ENCODE measurements around the gene THPO. TPM values are rescaled to one million over a fixed set of nuclear protein-coding genes. Genes with fewer than 3 reads are reported as not detected.

The THPO gene
- total and polyA plus RNA-seq, 4 donors: 0.17 to 0.31 (median 0.20) TPM

DNA sequence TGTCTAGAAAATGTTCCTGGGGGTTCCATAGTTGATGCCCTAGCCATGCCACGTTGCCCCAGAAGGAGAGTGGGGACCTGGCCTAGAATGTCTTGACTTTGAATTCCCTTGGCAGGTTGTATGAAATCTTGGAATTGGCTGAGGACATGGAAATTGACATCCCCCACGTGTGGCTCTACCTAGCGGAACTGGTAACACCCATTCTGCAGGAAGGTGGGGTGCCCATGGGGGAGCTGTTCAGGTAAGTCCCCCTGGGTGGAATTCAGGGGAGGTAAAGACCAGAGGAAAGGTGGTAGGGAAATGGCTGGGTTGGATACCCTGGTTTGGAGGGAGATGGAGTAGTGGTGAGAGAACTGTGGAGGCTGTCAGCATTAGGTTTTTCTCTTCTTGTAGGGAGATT, 49.5 kb downstream of the THPO start:
- WGBS, 2 donors: 46 to 75% methylated on average over 3 of the region's 3 CpGs
- H3K4me3 ChIP-seq: no peak overlapping the region
- no peaks in the 10 kb centered on the region for H3K9me3 ChIP-seq (ENCODE audit: control insufficient read depth in 4 of 4, insufficient read depth in 3 of 4, low read length in 3 of 4)
- H3K36me3 ChIP-seq (ENCODE audit: control insufficient read depth in 4 of 4, insufficient read depth in 4 of 4, low read length in 4 of 4): peaks cover 63 to 82% (median 74%) of the 10 kb centered on the region in 4 donors
- no peak overlapping the region for H3K27ac ChIP-seq (ENCODE audit: low read depth in 1 of 2, low read length in 1 of 2)
- DNase-seq: no peak
- H3K9ac ChIP-seq (ENCODE audit: insufficient read depth in 1 of 2, low read length in 2 of 2): no peak overlapping the region
- ATAC-seq (ENCODE audit: insufficient read depth, low FRiP score): no peak
- peaks cover 0 to 3% (median 0%) of the 10 kb centered on the region in 5 donors for H3K4me1 ChIP-seq (ENCODE audit: control insufficient read depth in 5 of 5, insufficient read depth in 5 of 5, low read length in 5 of 5)
- no peak for TF ChIP-seq CTCF (IDR thresholded peaks at IDR 0.05; ENCODE audit: control extremely low read depth, extremely low read depth)
- no peaks in the 10 kb centered on the region for H3K27me3 ChIP-seq (ENCODE audit: control insufficient read depth in 3 of 3, insufficient read depth in 3 of 3, low read length in 2 of 3)

DNA sequence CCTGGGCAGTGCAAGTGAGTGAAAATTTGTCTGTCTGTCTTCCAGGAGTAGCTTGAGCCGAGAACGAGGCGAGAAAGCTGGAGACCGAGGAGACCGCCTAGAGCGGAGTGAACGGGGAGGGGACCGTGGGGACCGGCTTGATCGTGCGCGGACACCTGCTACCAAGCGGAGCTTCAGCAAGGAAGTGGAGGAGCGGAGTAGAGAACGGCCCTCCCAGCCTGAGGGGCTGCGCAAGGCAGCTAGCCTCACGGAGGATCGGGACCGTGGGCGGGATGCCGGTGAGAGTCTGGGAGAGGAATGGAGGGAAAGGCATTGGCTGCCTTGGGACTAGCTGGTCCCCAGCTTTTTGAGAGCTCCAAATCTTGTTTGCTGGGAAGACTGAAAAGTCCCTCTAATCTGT, 50.8 kb downstream of the THPO start:
- 95 to 97% methylated on average over 21 of the region's 21 CpGs for WGBS, 2 donors
- Histone ChIP-seq H3K9ac (ENCODE audit: insufficient read depth in 1 of 2, low read length in 2 of 2) (no peak overlapping the region), H3K4me1 (ENCODE audit: control insufficient read depth in 5 of 5, insufficient read depth in 5 of 5, low read length in 5 of 5) (peaks cover 0 to 3% (median 0%) of the 10 kb centered on the region in 5 donors), H3K9me3 (ENCODE audit: control insufficient read depth in 4 of 4, insufficient read depth in 3 of 4, low read length in 3 of 4) (no peaks in the 10 kb centered on the region), H3K36me3 (ENCODE audit: control insufficient read depth in 4 of 4, insufficient read depth in 4 of 4, low read length in 4 of 4) (peaks cover 71 to 85% (median 78%) of the 10 kb centered on the region in 4 donors), H3K4me3 (no peak overlapping the region), H3K27ac (ENCODE audit: low read depth in 1 of 2, low read length in 1 of 2) (no peak overlapping the region), H3K27me3 (ENCODE audit: control insufficient read depth in 3 of 3, insufficient read depth in 3 of 3, low read length in 2 of 3) (no peaks in the 10 kb centered on the region)
- no peak for DNase-seq
- ATAC-seq (ENCODE audit: insufficient read depth, low FRiP score): no peak
- no peak for TF ChIP-seq CTCF (IDR thresholded peaks at IDR 0.05; ENCODE audit: control extremely low read depth, extremely low read depth)

- Histone ChIP-seq H3K4me3 (no peak overlapping the region), H3K4me1 (ENCODE audit: control insufficient read depth in 5 of 5, insufficient read depth in 5 of 5, low read length in 5 of 5) (peaks cover 0 to 5% (median 0%) of the 10 kb centered on the region in 5 donors), H3K9ac (ENCODE audit: insufficient read depth in 1 of 2, low read length in 2 of 2) (no peak overlapping the region), H3K27me3 (ENCODE audit: control insufficient read depth in 3 of 3, insufficient read depth in 3 of 3, low read length in 2 of 3) (no peaks in the 10 kb centered on the region), H3K27ac (ENCODE audit: low read depth in 1 of 2, low read length in 1 of 2) (no peak overlapping the region), H3K36me3 (ENCODE audit: control insufficient read depth in 4 of 4, insufficient read depth in 4 of 4, low read length in 4 of 4) (peaks cover 77 to 85% (median 79%) of the 10 kb centered on the region in 4 donors), H3K9me3 (ENCODE audit: control insufficient read depth in 4 of 4, insufficient read depth in 3 of 4, low read length in 3 of 4) (no peaks in the 10 kb centered on the region)
- DNase-seq: no peak
- no peak for ATAC-seq (ENCODE audit: insufficient read depth, low FRiP score)
- TF ChIP-seq CTCF (IDR thresholded peaks at IDR 0.05; ENCODE audit: control extremely low read depth, extremely low read depth): no peak
- WGBS, 2 donors: 84 to 86% methylated on average over 6 of the region's 6 CpGs
These were observed 52.2 kb downstream of the THPO start for GRCh38 chr3:184325715-184326369.

GRCh38 chr3:184325269-184325668, 52.7 kb downstream of the THPO start:
- DNase-seq (no peak), ATAC-seq (ENCODE audit: insufficient read depth, low FRiP score) (no peak)
- Histone ChIP-seq H3K27me3 (ENCODE audit: control insufficient read depth in 3 of 3, insufficient read depth in 3 of 3, low read length in 2 of 3) (no peaks in the 10 kb centered on the region), H3K36me3 (ENCODE audit: control insufficient read depth in 4 of 4, insufficient read depth in 4 of 4, low read length in 4 of 4) (peaks cover 78 to 88% (median 84%) of the 10 kb centered on the region in 4 donors), H3K4me1 (ENCODE audit: control insufficient read depth in 5 of 5, insufficient read depth in 5 of 5, low read length in 5 of 5) (peaks cover 0 to 6% (median 0%) of the 10 kb centered on the region in 5 donors), H3K27ac (ENCODE audit: low read depth in 1 of 2, low read length in 1 of 2) (no peak overlapping the region), H3K9me3 (ENCODE audit: control insufficient read depth in 4 of 4, insufficient read depth in 3 of 4, low read length in 3 of 4) (no peaks in the 10 kb centered on the region), H3K4me3 (no peak overlapping the region), H3K9ac (ENCODE audit: insufficient read depth in 1 of 2, low read length in 2 of 2) (no peak overlapping the region)
- 95% methylated on average over 13 of the region's 13 CpGs for WGBS, 2 donors
- TF ChIP-seq CTCF (IDR thresholded peaks at IDR 0.05; ENCODE audit: control extremely low read depth, extremely low read depth): no peak
